ENCODE data around the gene MARK3.

DNA sequence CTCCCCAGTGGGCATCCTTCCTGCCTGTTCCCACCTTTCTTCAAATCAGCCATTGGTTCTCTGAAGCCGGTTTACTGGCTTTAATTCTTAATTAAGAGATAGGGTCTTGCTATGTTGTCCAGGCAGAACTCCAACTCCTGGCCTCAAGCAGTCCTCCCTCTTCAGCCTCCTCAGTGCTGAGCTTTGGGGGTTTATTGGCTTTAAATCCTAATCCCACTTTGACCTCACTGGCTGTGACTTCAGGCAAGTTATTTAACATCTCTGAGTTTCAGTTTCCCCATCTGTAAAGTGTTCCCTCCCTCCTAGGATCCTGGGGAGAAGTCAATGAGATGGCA, 141.7 kb downstream of the MARK3 start:
- TF ChIP-seq POLR2A (IDR thresholded peaks at IDR 0.05; ENCODE audit: borderline replicate concordance, extremely low read depth, insufficient read depth, insufficient read length): no peak
- TF ChIP-seq, protein P1, sequence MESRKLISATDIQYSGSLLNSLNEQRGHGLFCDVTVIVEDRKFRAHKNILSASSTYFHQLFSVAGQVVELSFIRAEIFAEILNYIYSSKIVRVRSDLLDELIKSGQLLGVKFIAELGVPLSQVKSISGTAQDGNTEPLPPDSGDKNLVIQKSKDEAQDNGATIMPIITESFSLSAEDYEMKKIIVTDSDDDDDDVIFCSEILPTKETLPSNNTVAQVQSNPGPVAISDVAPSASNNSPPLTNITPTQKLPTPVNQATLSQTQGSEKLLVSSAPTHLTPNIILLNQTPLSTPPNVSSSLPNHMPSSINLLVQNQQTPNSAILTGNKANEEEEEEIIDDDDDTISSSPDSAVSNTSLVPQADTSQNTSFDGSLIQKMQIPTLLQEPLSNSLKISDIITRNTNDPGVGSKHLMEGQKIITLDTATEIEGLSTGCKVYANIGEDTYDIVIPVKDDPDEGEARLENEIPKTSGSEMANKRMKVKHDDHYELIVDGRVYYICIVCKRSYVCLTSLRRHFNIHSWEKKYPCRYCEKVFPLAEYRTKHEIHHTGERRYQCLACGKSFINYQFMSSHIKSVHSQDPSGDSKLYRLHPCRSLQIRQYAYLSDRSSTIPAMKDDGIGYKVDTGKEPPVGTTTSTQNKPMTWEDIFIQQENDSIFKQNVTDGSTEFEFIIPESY (IDR thresholded peaks at IDR 0.05; ENCODE audit: extremely low read depth, insufficient replicate concordance, low read length): no peak
